PC-9 (cell line): ENCODE results near the gene MFAP3. TPM values are rescaled to one million over a fixed set of nuclear protein-coding genes. Genes with fewer than 3 reads are reported as not detected.
A peak's percentile ranks its signal among the peaks of the same experiment; 100 is the strongest.

ENCODE experiments used
- Bru-seq: library from RNA; stranded (reverse); fragments of 400-500 nt; gene quantifications from one replicate; lab custom pipeline; 2021; lab: Mats Ljungman, UMichigan
- BruChase-seq, 2 experiments: library from RNA; stranded (reverse); fragments of 400-500 nt; gene quantifications; one replicate each; lab custom pipeline; 2021; lab: Mats Ljungman, UMichigan
- BruUV-seq: library from RNA; stranded (reverse); fragments of 400-500 nt; replicated peaks from 2 replicates; lab custom pipeline; 2021; lab: Mats Ljungman, UMichigan
- CTCF ChIA-PET: fragments of 300-600 bp; sonication (Branson Sonifier 250); formaldehyde crosslinking; loops from one replicate; lab custom pipeline; 2022; ENCODE audit warnings: antibody characterized with exemption; lab: Charles Lee
- POLR2A ChIA-PET: fragments of 300-600 bp; sonication (Branson Sonifier 250); formaldehyde crosslinking; loops from one replicate; lab custom pipeline; 2022; ENCODE audit warnings: antibody characterized with exemption; ENCODE audit not compliant: unreplicated experiment; lab: Charles Lee
- DNase-seq, 2 experiments: peaks; one replicate each; pipeline versions ENCODE4 v3.0.0 to v3.0.0-alpha.2; 2015 to 2022; ENCODE audit warnings: mixed read lengths in 1 of 2
- H2AFZ ChIP-seq: fragments of 200-600 bp; sonication (generic); 2 replicates; pipeline ENCODE4 v1.8.1; 2017; ENCODE audit warnings: antibody characterized with exemption
- H3F3A ChIP-seq: fragments of 200-600 bp; sonication (generic); 2 replicates; pipeline ENCODE4 v1.8.1; 2017; ENCODE audit warnings: antibody characterized with exemption, mild to moderate bottlenecking, low read depth; ENCODE audit not compliant: insufficient read depth
- H3K27ac ChIP-seq: fragments of 200-600 bp; sonication (generic); 2 replicates; pipeline ENCODE4 v1.6.1; 2016; ENCODE audit warnings: mixed run types
- H3K27me3 ChIP-seq: fragments of 200-600 bp; sonication (generic); 2 replicates; pipeline ENCODE4 v1.6.1; 2016; ENCODE audit warnings: low read depth, mixed run types; ENCODE audit not compliant: insufficient read depth
- H3K36me3 ChIP-seq: fragments of 200-600 bp; sonication (generic); 2 replicates; pipeline ENCODE4 v1.6.1; 2016; ENCODE audit warnings: low read depth, mixed run types
- H3K4me1 ChIP-seq: fragments of 200-600 bp; sonication (generic); replicated peaks from 2 replicates; pipeline ENCODE4 v1.6.1; 2016; ENCODE audit warnings: mixed run types; ENCODE audit not compliant: insufficient read depth
- H3K4me2 ChIP-seq: fragments of 200-600 bp; sonication (generic); 2 replicates; pipeline ENCODE4 v1.6.1; 2017; ENCODE audit warnings: mixed run types
- H3K4me3 ChIP-seq: fragments of 200-600 bp; sonication (generic); 2 replicates; pipeline ENCODE4 v1.6.1; 2016; ENCODE audit warnings: mixed run types
- H3K79me2 ChIP-seq: fragments of 200-600 bp; sonication (generic); 2 replicates; pipeline ENCODE4 v1.6.1; 2017; ENCODE audit warnings: low read depth, mixed run types
- H3K9me2 ChIP-seq: fragments of 200-600 bp; sonication (generic); 2 replicates; pipeline ENCODE4 v1.8.1; 2017; ENCODE audit warnings: mild to moderate bottlenecking; ENCODE audit not compliant: insufficient read depth
- H3K9me3 ChIP-seq: fragments of 200-600 bp; sonication (generic); 2 replicates; pipeline ENCODE4 v1.8.1; 2016; ENCODE audit warnings: low read depth; ENCODE audit not compliant: insufficient read depth
- H4K20me1 ChIP-seq: fragments of 200-600 bp; sonication (generic); 2 replicates; pipeline ENCODE4 v1.8.1; 2017; ENCODE audit not compliant: insufficient read depth
- EZH2 ChIP-seq: fragments of 200-600 bp; sonication (generic); IDR thresholded peaks from 2 replicates; pipeline ENCODE4 v1.8.0; 2017; ENCODE audit warnings: antibody characterized with exemption, low read depth
- intact Hi-C: fragments of 100-400 bp; cut with micrococcal nuclease; formaldehyde crosslinking; loops from one replicate; pipeline ENCODE4 v1.10.0; 2022; ENCODE audit not compliant: unreplicated experiment
- long read RNA-seq: library from polyadenylated mRNA; stranded (forward); transcript quantifications from one replicate; pipeline ENCODE4 v2.0.0, GENCODE V29; 2022
- total RNA-seq: library from RNA; stranded (reverse); gene quantifications from 2 replicates; pipeline ENCODE4 v1.2.3, GENCODE V29; 2021
- TF ChIP-seq, protein P1 (sequence below): fragments of 200-600 bp; sonication (generic); conservative IDR thresholded peaks from 2 replicates; pipeline ENCODE4 v1.6.1; 2017; ENCODE audit warnings: mixed run types, antibody characterized with exemption, mild to moderate bottlenecking, moderate library complexity

The MFAP3 gene
- total RNA-seq (24.4 and 29.3 TPM in 2 replicates), Bru-seq, nascent RNA (percentile 86 among the genes with signal in this experiment), BruChase-seq, experiment 1, labeled RNA remaining after a 2-hour chase (percentile 91 among the genes with signal in this experiment), BruChase-seq, experiment 2, labeled RNA remaining after a 6-hour chase (percentile 88 among the genes with signal in this experiment)
- long read RNA-seq, transcript MFAP3-212 (3 exons, 643 nt) = major isoform, 21 of 34 reads
- long read RNA-seq, partial matches to known transcripts = 2 of 34 reads
- long read RNA-seq, other reads (novel, unspliced or antisense) = 10 of 34 reads

- H3F3A ChIP-seq = peaks cover 11% of the 10 kb centered on the region
- H3K4me2 ChIP-seq = peak within 1 kb of the TSS; percentile 97
- no peaks in the 10 kb centered on the region for H3K27me3 ChIP-seq
- H3K36me3 ChIP-seq = no peaks in the 10 kb centered on the region
- no peaks in the 10 kb centered on the region for H4K20me1 ChIP-seq
- H3K4me1 ChIP-seq = peaks cover 20% of the 10 kb centered on the region
- peaks cover 39% of the 10 kb centered on the region for H3K79me2 ChIP-seq
- H3K4me3 ChIP-seq = peak within 1 kb of the TSS; percentile 85
- POLR2A ChIA-PET = interaction anchor here (0.5 to 1.0 kb wide), 6 partner anchors 14 to 500 kb away, joined by 3 to 19 read pairs (median 6); no protein-coding TSS in a partner anchor
- CTCF ChIA-PET = interaction anchor here (0.7 to 1.1 kb wide), 2 partner anchors 65 to 152 kb away, joined by 3 read pairs; partner anchors contain the start of gene GALNT10
- peak within 1 kb of the TSS; percentile 98 for H2AFZ ChIP-seq
- DNase-seq = peak; percentile 84 to 90
- no peaks in the 10 kb centered on the region for H3K9me2 ChIP-seq
- intact Hi-C loops = loop anchor here (1.0 to 2.0 kb wide), 2 partner anchors 20 to 406 kb away; partner anchors contain the start of gene SAP30L
- BruUV-seq = no TSS peak
- H3K27ac ChIP-seq = peak within 1 kb of the TSS; percentile 52
- H3K9me3 ChIP-seq = no peaks in the 10 kb centered on the region
- TF ChIP-seq, protein P1, sequence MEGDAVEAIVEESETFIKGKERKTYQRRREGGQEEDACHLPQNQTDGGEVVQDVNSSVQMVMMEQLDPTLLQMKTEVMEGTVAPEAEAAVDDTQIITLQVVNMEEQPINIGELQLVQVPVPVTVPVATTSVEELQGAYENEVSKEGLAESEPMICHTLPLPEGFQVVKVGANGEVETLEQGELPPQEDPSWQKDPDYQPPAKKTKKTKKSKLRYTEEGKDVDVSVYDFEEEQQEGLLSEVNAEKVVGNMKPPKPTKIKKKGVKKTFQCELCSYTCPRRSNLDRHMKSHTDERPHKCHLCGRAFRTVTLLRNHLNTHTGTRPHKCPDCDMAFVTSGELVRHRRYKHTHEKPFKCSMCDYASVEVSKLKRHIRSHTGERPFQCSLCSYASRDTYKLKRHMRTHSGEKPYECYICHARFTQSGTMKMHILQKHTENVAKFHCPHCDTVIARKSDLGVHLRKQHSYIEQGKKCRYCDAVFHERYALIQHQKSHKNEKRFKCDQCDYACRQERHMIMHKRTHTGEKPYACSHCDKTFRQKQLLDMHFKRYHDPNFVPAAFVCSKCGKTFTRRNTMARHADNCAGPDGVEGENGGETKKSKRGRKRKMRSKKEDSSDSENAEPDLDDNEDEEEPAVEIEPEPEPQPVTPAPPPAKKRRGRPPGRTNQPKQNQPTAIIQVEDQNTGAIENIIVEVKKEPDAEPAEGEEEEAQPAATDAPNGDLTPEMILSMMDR = no peak
- TF ChIP-seq EZH2 = no peak
Observed at GRCh38 chr5:154038707-154039457, at the start of gene MFAP3, which contains the start of gene FAM114A2. Gene MFAP3 (plus strand): TSS chr5:154038967. CDS start chr5:154049723, 10,756 bp downstream. Gene FAM114A2 (minus strand): TSS chr5:154038910. CDS start chr5:154034953, 3,957 bp downstream.

DNA sequence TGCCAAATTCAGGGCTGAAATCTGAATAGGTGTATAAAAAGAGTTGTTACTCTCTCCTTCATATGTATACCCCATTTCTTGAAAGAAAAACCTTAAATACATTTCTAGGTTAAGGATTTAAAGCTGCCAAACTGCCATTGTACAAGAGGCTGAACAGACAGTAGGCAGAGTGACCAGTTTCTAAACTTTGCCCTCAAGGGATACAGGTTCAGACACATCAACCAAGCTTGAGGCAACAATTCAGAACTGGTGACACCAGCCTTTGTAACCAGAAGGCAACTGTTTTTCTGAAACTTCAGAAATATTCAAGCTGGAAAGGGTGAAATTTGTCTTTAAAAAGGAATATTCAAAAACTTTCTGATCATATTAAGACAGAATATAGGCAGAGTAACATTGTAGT, 47.6 kb upstream of the MFAP3 start:
- POLR2A ChIA-PET = interaction anchor here (0.7 kb wide), 1 partner anchor 47 kb away, joined by 7 read pairs; the partner anchor contains the start of genes FAM114A2 and MFAP3
- Histone ChIP-seq H3K4me1 (peaks cover 23% of the 10 kb centered on the region), H3K4me3 (no peak overlapping the region), H3F3A (peaks cover 3% of the 10 kb centered on the region; the same call in 1 of the 2 replicates), H3K4me2 (no peak overlapping the region), H4K20me1 (no peaks in the 10 kb centered on the region), H3K36me3 (no peaks in the 10 kb centered on the region), H3K9me2 (no peaks in the 10 kb centered on the region), H2AFZ (no peak overlapping the region), H3K27ac (no peak overlapping the region), H3K9me3 (no peaks in the 10 kb centered on the region), H3K27me3 (no peaks in the 10 kb centered on the region), H3K79me2 (no peaks in the 10 kb centered on the region)
- no TSS peak for BruUV-seq
- no peak for DNase-seq
- TF ChIP-seq EZH2 = no peak
- TF ChIP-seq, protein P1 = no peak
- intact Hi-C loops = no loop called here
- CTCF ChIA-PET = no interaction called here

- ChIA-PET POLR2A (no interaction called here), CTCF (no interaction called here)
- H3K27ac ChIP-seq = no peak overlapping the region
- H3F3A ChIP-seq = no peaks in the 10 kb centered on the region
- H3K27me3 ChIP-seq = no peaks in the 10 kb centered on the region
- no peaks in the 10 kb centered on the region for H3K9me2 ChIP-seq
- H3K36me3 ChIP-seq = no peaks in the 10 kb centered on the region
- H2AFZ ChIP-seq = no peak overlapping the region
- intact Hi-C loops = no loop called here
- H3K4me3 ChIP-seq = no peak overlapping the region
- no peak overlapping the region for H3K4me2 ChIP-seq
- no peak for DNase-seq
- H3K4me1 ChIP-seq = no peaks in the 10 kb centered on the region
- H3K79me2 ChIP-seq = no peaks in the 10 kb centered on the region
- H4K20me1 ChIP-seq = no peaks in the 10 kb centered on the region
- no TSS peak for BruUV-seq
- TF ChIP-seq, protein P1 = no peak
- TF ChIP-seq EZH2 = no peak
- H3K9me3 ChIP-seq = no peaks in the 10 kb centered on the region
Observed at GRCh38 chr5:153998010-153998409, 40.8 kb upstream of the MFAP3 start.
